GM13977 (cell line): ENCODE data around the gene LENEP.
A peak's percentile ranks its signal among the peaks of the same experiment; 100 is the strongest.
"Not testable (repeated sequence)": the region's sequence is repeated elsewhere in the genome, so short reads cannot be mapped to it uniquely, and the experiment has no call there.

ENCODE experiments used
- DNase-seq: peaks from one replicate; pipeline ENCODE4 v3.0.0; 2012; ENCODE audit warnings: low spot score
- CTCF ChIP-seq: IDR thresholded peaks from 2 replicates; pipeline ENCODE4 v1.5.1; 2012; ENCODE audit warnings: mild to moderate bottlenecking, control low read depth; ENCODE audit not compliant: insufficient read depth; ENCODE audit errors: extremely low read depth, missing control alignments
- in situ Hi-C: fragments of 300-500 bp; cut with MboI; formaldehyde crosslinking; loops from one replicate; pipeline ENCODE4 v1.12.0; 2022; ENCODE audit warnings: low sequenced_read_pairs, low pct_unique_long_range_greater_than_20kb, mixed read lengths, inconsistent platforms; ENCODE audit not compliant: unreplicated experiment

The LENEP gene

DNA sequence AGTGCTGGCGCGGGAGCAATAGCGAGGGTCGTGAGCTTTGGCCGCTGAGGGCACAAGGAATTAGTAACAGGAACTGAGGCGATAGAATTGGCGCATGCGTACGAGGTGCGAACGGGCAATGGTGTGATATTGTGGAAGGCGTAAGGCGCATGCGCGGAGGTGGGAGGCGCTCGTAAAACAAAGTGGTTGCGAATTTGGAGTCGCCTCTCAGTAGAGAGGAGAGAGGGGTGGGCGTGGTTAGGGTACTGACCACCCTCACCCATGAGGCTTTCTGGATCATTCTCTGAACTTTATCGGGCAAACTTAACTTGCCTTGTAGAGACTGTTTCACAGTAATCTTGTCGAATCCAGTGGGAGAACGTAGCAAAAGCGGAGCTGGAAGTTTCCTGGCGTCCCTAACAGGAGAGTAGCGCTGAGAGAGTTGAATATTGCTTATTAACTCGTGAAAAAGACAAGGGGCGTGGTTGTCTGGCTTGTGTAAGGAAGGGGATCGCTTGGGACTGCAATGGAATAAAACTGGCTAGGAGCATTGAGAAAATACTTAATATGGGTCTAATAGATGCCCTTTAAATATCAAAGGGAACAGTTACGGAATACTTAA lies 18.5 kb upstream of the LENEP start:
- DNase-seq, result peak; percentile 89
- in situ Hi-C loops, result no loop called here
- TF ChIP-seq CTCF, result no peak

DNA sequence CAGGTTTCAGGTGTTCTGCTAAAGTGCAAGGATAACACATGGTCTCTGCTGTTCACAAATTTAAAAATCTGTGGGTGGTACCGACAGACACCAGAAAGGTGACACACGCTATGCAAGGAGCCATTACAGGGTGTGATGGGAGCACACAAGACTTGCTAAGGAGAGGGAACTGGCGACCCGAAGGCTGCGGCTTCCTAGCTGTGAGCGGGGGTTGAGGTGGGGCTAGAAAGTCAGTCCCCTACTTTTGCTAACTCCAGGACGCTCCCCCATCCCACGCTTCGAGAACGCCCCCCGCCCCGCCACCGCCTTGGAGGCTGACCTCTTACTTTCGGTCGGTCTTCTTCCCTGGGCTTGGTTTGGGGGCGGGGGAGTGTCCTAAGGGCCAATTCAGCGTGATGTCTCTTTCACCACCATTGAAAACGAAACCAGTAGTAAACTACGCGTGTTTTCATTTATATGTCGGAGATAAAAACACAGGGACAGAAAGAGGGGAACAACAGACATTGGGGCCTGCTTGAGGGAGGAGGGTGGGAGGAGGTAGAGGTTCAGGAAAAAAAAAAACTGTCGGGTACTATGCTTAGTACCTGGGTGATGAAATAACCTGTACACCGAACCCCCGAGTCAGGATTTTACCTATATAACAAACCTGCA lies 17.9 kb upstream of the LENEP start:
- in situ Hi-C loops, result no loop called here
- no peak for TF ChIP-seq CTCF
- peak; percentile 55 for DNase-seq

DNA sequence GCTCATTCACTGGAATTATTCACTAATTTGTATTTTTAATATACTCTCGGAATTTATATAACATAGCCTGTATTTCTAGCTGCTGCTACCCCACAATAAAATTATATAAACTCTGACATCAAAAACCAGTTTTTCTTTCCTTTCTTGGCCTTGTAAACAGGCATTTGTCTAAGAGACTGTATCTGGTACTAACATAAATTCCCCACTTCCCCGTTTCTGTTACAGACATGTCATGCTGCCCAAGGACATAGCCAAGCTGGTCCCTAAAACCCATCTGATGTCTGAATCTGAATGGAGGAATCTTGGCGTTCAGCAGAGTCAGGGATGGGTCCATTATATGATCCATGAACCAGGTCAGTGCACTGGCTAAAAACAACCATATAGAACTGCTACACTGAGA lies 15.6 kb upstream of the LENEP start:
- in situ Hi-C loops, result not testable (repeated sequence)

GRCh38 chr1:154978360-154978759 lies 15.0 kb upstream of the LENEP start:
- TF ChIP-seq CTCF, result no peak
- in situ Hi-C loops, result no loop called here
- no peak for DNase-seq

More for the DNA sequence above, 15.6 kb upstream of the LENEP start:
- not testable (repeated sequence) for DNase-seq

DNA sequence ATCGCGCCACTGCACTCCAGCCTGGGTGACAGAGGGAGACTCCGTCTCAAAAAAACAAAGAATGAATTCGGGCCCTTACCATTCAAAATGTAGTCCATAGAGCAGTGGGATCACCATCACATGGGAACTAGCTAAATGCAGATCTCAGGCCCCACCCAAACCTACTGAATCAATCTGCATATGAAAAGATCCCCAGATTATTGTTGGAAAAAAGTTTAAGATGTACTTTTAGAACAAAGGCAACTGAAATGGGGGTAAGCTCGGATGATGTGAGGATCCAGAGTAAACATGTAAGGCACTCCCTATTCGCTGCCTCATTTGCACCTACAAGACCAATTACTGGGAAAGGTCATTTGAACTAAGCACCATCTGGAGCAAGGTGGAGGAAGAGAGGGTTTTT lies 11.0 kb upstream of the LENEP start:
- no peak for DNase-seq
- TF ChIP-seq CTCF, result no peak
- in situ Hi-C loops, result no loop called here

DNA sequence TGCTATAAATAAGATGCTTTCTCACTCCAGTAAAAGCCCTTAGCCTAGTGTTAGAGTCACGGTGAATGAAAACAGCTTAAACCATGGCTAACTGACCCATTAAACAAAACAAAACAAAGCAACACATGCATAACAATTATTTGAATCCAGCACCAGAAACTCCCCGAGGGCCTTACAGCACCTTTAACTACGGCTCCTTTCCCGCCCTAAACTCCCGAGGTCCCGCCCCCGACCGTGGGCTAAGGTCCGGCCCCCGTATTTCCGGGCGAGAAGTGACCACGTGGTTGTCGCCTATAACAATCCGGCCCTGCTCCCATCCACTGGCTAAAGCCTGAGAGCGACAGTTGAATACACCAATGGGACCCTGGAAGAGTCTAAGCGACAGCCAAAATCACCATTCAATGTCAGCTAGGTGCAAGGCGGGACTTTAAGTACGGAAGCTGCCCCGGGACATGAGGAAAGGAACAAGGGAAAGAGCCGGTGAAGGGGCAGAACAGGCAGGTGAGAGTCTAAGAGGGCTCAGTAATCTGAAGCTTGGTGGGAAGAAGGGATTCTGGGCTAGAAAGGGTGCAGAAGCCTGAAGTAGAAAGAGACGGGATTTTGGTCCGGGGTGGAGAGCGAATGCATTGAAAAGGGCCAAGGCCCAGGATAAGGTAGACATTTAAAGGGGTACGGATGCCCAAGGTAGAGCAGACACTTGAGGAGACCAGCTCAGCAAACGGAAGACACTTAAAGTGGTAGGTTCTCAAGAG lies 10.3 kb upstream of the LENEP start, which contains the start of gene FLAD1:
Gene FLAD1, plus strand, starts transcription at position 448 of the 752 bp plus-strand sequence. CDS start 351 bp downstream, outside the sequence.
- no peak for TF ChIP-seq CTCF
- in situ Hi-C loops, result no loop called here
- DNase-seq, result peak; percentile 97
